ENCODE results near the gene ADORA1. TPM values are rescaled to one million over a fixed set of nuclear protein-coding genes. Genes with fewer than 3 reads are reported as not detected.

Gene ADORA1
- total RNA-seq, 1 donor from 2014 or later = 4.1 TPM

DNA sequence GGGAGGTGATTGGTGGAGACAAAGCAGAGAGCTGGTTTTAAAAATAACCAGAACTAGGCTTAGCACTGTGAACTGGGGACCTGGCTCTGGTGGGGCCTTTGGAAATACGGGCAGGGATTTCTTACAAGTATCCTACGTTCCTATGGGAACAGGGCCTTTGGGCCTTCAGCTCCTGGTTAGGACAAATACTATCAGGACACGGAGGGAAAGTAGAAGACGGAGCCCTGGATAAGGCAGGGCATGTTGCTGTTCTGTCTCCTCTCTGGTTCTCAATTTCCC lies 36.4 kb upstream of the ADORA1 start:
- Histone ChIP-seq H3K4me3 (no peak overlapping the region), H3K4me1 (no peaks in the 10 kb centered on the region), H3K27ac (no peak overlapping the region), H3K27me3 (no peaks in the 10 kb centered on the region), H3K36me3 (no peaks in the 10 kb centered on the region), H3K9me3 (peaks cover 6% of the 10 kb centered on the region)
- DNase-seq (no peak), ATAC-seq (no peak)
- intact Hi-C loops (cut with DNase I) = no loop called here
- TF ChIP-seq, protein P1, sequence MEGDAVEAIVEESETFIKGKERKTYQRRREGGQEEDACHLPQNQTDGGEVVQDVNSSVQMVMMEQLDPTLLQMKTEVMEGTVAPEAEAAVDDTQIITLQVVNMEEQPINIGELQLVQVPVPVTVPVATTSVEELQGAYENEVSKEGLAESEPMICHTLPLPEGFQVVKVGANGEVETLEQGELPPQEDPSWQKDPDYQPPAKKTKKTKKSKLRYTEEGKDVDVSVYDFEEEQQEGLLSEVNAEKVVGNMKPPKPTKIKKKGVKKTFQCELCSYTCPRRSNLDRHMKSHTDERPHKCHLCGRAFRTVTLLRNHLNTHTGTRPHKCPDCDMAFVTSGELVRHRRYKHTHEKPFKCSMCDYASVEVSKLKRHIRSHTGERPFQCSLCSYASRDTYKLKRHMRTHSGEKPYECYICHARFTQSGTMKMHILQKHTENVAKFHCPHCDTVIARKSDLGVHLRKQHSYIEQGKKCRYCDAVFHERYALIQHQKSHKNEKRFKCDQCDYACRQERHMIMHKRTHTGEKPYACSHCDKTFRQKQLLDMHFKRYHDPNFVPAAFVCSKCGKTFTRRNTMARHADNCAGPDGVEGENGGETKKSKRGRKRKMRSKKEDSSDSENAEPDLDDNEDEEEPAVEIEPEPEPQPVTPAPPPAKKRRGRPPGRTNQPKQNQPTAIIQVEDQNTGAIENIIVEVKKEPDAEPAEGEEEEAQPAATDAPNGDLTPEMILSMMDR (IDR thresholded peaks at IDR 0.05) = no peak

DNA sequence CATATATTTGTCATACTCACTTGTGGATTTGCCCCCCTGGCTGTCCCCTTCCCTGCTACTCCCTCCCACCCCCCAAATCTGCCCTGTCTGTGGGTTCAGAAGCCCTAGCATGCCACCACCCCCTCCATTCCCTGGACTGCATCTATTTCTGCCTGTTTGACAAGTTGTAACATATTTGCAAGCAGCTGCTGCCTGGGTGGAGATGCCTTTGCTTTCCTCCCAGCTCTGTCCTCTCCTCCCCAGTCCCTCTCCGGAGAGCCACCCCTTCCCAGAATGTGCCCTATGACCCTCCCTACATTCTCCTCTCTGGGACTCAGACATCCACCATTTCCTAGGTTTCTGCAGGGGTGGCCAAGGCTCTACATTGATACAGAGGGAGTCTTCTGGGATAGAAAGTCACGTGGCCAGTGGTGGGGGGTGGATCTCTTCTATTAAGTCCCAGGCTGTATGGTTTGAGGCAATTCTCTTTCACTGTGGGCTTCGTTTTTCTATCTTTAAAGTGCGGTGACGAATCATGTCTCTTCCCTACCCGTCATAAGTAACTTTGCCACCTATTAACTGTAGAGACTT lies 35.7 kb upstream of the ADORA1 start:
- Histone ChIP-seq H3K36me3 (no peaks in the 10 kb centered on the region), H3K27ac (no peak overlapping the region), H3K4me3 (no peak overlapping the region), H3K27me3 (no peaks in the 10 kb centered on the region), H3K4me1 (no peaks in the 10 kb centered on the region), H3K9me3 (peaks cover 6% of the 10 kb centered on the region)
- ATAC-seq = no peak
- intact Hi-C loops (cut with DNase I) = no loop called here
- TF ChIP-seq, protein P1 (IDR thresholded peaks at IDR 0.05) = no peak
- no peak for DNase-seq

DNA sequence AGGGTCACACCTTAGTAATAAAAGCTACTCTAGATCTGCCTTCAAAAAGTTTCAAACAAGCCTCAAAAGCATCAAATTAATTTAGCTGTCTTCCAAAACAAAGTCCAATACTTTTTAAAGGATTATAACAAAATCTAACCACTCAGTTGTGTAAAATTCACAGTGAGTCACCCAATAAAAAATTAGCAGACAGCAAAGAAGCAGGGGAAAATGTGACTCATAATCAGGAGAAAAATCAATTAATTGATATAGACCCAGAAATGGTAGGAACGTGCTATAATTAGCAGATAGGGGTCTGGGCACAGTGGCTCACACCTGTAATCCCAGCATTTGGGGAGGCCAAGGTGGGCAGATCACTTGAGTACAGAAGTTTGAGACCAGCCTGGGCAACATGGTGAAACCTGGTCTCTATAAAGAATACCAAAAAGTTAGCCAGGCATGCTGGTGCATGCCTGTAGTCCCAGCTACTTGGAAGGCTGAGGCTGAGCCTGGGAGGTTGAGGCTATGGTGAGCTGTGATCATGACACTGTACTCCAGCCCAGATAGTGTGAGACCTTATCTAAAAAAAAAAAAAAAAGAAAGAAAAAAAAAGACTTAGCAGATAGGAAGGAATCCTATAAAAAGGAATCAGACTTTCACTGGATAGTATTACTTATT lies 33.6 kb upstream of the ADORA1 start:
- no peak overlapping the region for H3K4me3 ChIP-seq
- DNase-seq (no peak), ATAC-seq (no peak)

DNA sequence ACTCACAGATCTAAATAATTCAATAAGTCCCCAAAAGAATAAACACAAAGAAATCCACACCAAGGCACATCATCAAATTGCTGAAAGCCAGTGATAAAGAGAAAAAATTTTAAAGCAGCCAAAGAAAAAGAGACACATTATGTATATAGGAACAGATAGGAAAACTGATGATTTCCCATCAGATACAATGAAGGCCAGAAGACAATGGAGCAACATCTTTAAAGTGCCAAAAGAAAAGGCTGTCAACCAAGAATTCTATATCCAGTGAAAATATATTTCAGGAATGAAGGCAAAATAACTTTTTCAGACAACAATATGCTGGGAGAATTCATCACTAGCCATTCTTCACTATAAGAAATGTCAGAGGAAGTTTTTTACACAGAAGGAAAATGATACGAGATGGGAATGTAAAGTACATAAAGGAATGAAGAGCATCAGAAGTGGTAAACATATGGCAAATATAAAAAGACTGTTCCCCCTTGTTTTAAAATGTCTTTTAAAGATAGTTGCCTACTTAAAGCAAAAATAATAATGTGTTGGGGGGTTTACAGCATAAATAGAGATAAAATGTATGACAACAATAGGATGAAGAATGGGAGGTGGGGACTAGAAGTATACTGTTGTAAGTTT lies 32.4 kb upstream of the ADORA1 start:
- TF ChIP-seq, protein P1 (IDR thresholded peaks at IDR 0.05) = no peak
- intact Hi-C loops (cut with DNase I) = no loop called here
- H3K27ac ChIP-seq = no peak overlapping the region
- peaks cover 6% of the 10 kb centered on the region for H3K9me3 ChIP-seq
- no peaks in the 10 kb centered on the region for H3K4me1 ChIP-seq
- H3K27me3 ChIP-seq = no peaks in the 10 kb centered on the region
- ATAC-seq (no peak), DNase-seq (no peak)
- no peak overlapping the region for H3K4me3 ChIP-seq
- no peaks in the 10 kb centered on the region for H3K36me3 ChIP-seq

More for the DNA sequence above, 33.6 kb upstream of the ADORA1 start:
- Histone ChIP-seq H3K27me3 (no peaks in the 10 kb centered on the region), H3K27ac (no peak overlapping the region), H3K9me3 (peaks cover 6% of the 10 kb centered on the region), H3K36me3 (no peaks in the 10 kb centered on the region), H3K4me1 (no peaks in the 10 kb centered on the region)
- TF ChIP-seq, protein P1 (IDR thresholded peaks at IDR 0.05) = no peak
- intact Hi-C loops (cut with DNase I) = no loop called here

DNA sequence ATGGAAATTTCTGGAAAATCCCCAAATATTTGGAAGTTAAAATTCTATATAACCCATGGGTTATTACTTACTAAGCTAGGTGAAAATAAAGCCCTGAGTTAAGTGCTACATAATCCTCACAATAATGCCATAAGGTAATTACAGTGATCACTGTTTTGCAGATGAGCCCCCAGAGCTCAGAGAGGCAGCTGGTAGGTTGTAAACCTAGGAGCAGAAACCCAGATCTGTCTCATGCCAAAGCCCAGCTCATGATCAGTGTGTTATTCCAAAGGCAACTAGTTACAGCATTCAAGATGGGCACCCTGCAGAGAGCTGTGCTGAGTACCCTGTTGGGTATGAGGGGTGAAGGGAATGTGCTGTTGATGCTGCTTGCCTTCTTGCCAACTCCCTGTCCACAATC lies 31.0 kb upstream of the ADORA1 start:
- ATAC-seq = no peak
- TF ChIP-seq, protein P1 (IDR thresholded peaks at IDR 0.05) = no peak
- no peaks in the 10 kb centered on the region for H3K36me3 ChIP-seq
- intact Hi-C loops (cut with DNase I) = no loop called here
- peaks cover 6% of the 10 kb centered on the region for H3K9me3 ChIP-seq
- no peak for DNase-seq
- H3K27ac ChIP-seq = no peak overlapping the region
- H3K4me1 ChIP-seq = no peaks in the 10 kb centered on the region
- H3K27me3 ChIP-seq = no peaks in the 10 kb centered on the region
- no peak overlapping the region for H3K4me3 ChIP-seq

Data from upper lobe of right lung (tissue), 1 donor.